ENCODE results near the gene ARMC2. TPM values are rescaled to one million over a fixed set of nuclear protein-coding genes. Genes with fewer than 3 reads are reported as not detected.
"Not testable (repeated sequence)": the region's sequence is repeated elsewhere in the genome, so short reads cannot be mapped to it uniquely, and the experiment has no call there.

ARMC2 gene
- polyA plus RNA-seq, 3 donors = 1.7 to 7.4 (median 3.5) TPM

GRCh38 chr6:108974201-108974600, 126.0 kb downstream of the ARMC2 start:
- H3K27ac Mint-ChIP-seq = no peak overlapping the region
- no peaks in the 10 kb centered on the region for H4K20me1 ChIP-seq (ENCODE audit: insufficient read depth, low read length)
- no peaks in the 10 kb centered on the region for H3K79me2 ChIP-seq (ENCODE audit: insufficient read depth, low read length)
- no peaks in the 10 kb centered on the region for H3K27me3 ChIP-seq (ENCODE audit: control insufficient read depth in 2 of 2, insufficient read depth in 2 of 2, low read length in 2 of 2)
- no peak overlapping the region for H3K27ac ChIP-seq (ENCODE audit: low read depth in 1 of 2, low read length in 2 of 2)
- H3K36me3 Mint-ChIP-seq = no peaks in the 10 kb centered on the region
- H3K36me3 ChIP-seq (replicated peaks in 1 of 2; ENCODE audit: control insufficient read depth in 1 of 2, insufficient read depth in 2 of 2, low read length in 2 of 2) = no peaks in the 10 kb centered on the region
- peaks cover 0 to 6% (median 0%) of the 10 kb centered on the region in 3 donors for H3K27me3 Mint-ChIP-seq (ENCODE audit: low read depth in 3 of 3)
- no CpG with 5 or more reads among the region's 1 CpG for WGBS (ENCODE audit: insufficient coverage)
- H3K4me3 Mint-ChIP-seq = no peak overlapping the region
- H3K4me2 ChIP-seq (replicated peaks; ENCODE audit: extremely low read depth, low read length, poor library complexity, severe bottlenecking) = no peak overlapping the region
- DNase-seq = no peak
- H2AFZ ChIP-seq (ENCODE audit: insufficient read depth, low read depth, low read length, poor library complexity, severe bottlenecking) = no peak overlapping the region
- peaks cover 0 to 1% of the 10 kb centered on the region in 2 donors for H3K4me1 ChIP-seq (ENCODE audit: control insufficient read depth in 1 of 2, insufficient read depth in 2 of 2, low read length in 2 of 2)
- no peak overlapping the region for H3K9ac ChIP-seq (ENCODE audit: insufficient read depth, low read length, poor library complexity, severe bottlenecking)
- H3K4me1 Mint-ChIP-seq = no peaks in the 10 kb centered on the region
- H3K4me3 ChIP-seq (replicated peaks in 1 of 3; ENCODE audit: low read depth in 2 of 3, low read length in 3 of 3) = no peak overlapping the region
- no peak for TF ChIP-seq CTCF (IDR thresholded peaks at IDR 0.05)
- H3K9me3 ChIP-seq (replicated peaks in 1 of 2; ENCODE audit: control insufficient read depth in 1 of 2, insufficient read depth in 1 of 2, low read length in 2 of 2) = no peaks in the 10 kb centered on the region
- intact Hi-C loops (cut with micrococcal nuclease) = no loop called here
- peaks cover 0 to 10% (median 7%) of the 10 kb centered on the region in 7 donors for H3K9me3 Mint-ChIP-seq

GRCh38 chr6:108978638-108979037, 130.4 kb downstream of the ARMC2 start:
- H3K4me2 ChIP-seq (replicated peaks; ENCODE audit: extremely low read depth, low read length, poor library complexity, severe bottlenecking); H3K27me3 Mint-ChIP-seq (ENCODE audit: low read depth in 3 of 3); H2AFZ ChIP-seq (ENCODE audit: insufficient read depth, low read depth, low read length, poor library complexity, severe bottlenecking); H3K27ac Mint-ChIP-seq; H3K79me2 ChIP-seq (ENCODE audit: insufficient read depth, low read length); H3K36me3 ChIP-seq (replicated peaks in 1 of 2; ENCODE audit: control insufficient read depth in 1 of 2, insufficient read depth in 2 of 2, low read length in 2 of 2); H3K36me3 Mint-ChIP-seq; H3K27ac ChIP-seq (ENCODE audit: low read depth in 1 of 2, low read length in 2 of 2); H3K27me3 ChIP-seq (ENCODE audit: control insufficient read depth in 2 of 2, insufficient read depth in 2 of 2, low read length in 2 of 2); intact Hi-C loops (cut with micrococcal nuclease); H3K9me3 ChIP-seq (replicated peaks in 1 of 2; ENCODE audit: control insufficient read depth in 1 of 2, insufficient read depth in 1 of 2, low read length in 2 of 2); H3K4me3 ChIP-seq (replicated peaks in 1 of 3; ENCODE audit: low read depth in 2 of 3, low read length in 3 of 3); H3K9ac ChIP-seq (ENCODE audit: insufficient read depth, low read length, poor library complexity, severe bottlenecking); DNase-seq; H4K20me1 ChIP-seq (ENCODE audit: insufficient read depth, low read length); H3K4me3 Mint-ChIP-seq: not testable (repeated sequence)
- peaks cover 17% of the 10 kb centered on the region for H3K4me1 Mint-ChIP-seq
- peaks cover 0 to 17% (median 10%) of the 10 kb centered on the region in 7 donors for H3K9me3 Mint-ChIP-seq
- peaks cover 11 to 17% of the 10 kb centered on the region in 2 donors for H3K4me1 ChIP-seq (ENCODE audit: control insufficient read depth in 1 of 2, insufficient read depth in 2 of 2, low read length in 2 of 2)
- no CpG with 5 or more reads among the region's 1 CpG for WGBS (ENCODE audit: insufficient coverage)

Measured in CD14-positive monocyte (primary cell).